LNCAP (cell line): Measurements from ENCODE around the gene ABI1.
A peak's percentile ranks its signal among the peaks of the same experiment; 100 is the strongest.

Source experiments
- CTCF ChIP-seq: fragments of 450-650 bp; IDR thresholded peaks from 2 replicates; pipeline ENCODE4 v1.5.1; 2017; ENCODE audit warnings: mild to moderate bottlenecking

ABI1 gene

GRCh38 chr10:26870766-26871165 lies 10.0 kb upstream of the ABI1 start:
- no peak for TF ChIP-seq CTCF

GRCh38 chr10:26869528-26869927 lies 8.8 kb upstream of the ABI1 start:
- no peak for TF ChIP-seq CTCF

- no peak for TF ChIP-seq CTCF
Measured at GRCh38 chr10:26863351-26864076, 2.8 kb upstream of the ABI1 start.

GRCh38 chr10:26861205-26861998 lies 644 bp upstream of the ABI1 start:
- peak; percentile 83 for TF ChIP-seq CTCF

- no peak for TF ChIP-seq CTCF
Measured at GRCh38 chr10:26860102-26860442, 686 bp downstream of the ABI1 start.

GRCh38 chr10:26859241-26860101 lies 1.3 kb downstream of the ABI1 start:
- TF ChIP-seq CTCF = no peak

GRCh38 chr10:26858707-26859034 lies 2.1 kb downstream of the ABI1 start:
- TF ChIP-seq CTCF = no peak
